RWPE1 (cell line): Measurements from ENCODE around the gene IQGAP2.

Source experiments
- CTCF ChIA-PET: fragments of 350-600 bp; sonication (Branson Sonifier 250); formaldehyde crosslinking; extraction: SDS; loops from one replicate; lab custom pipeline; 2021; lab: Yijun Ruan, JAX
- POLR2A ChIA-PET: fragments of 400-600 bp; formaldehyde crosslinking; extraction: SDS; loops from one replicate; lab custom pipeline; 2020; ENCODE audit warnings: antibody characterized with exemption; ENCODE audit not compliant: low non-redundant PET; lab: Yijun Ruan, JAX
- DNase-seq: peaks from one replicate; pipeline ENCODE4 v3.0.0; 2012; ENCODE audit warnings: low spot score
- H3K27ac ChIP-seq: fragments of 450-650 bp; 2 replicates; pipeline ENCODE4 v1.5.1; 2017
- CTCF ChIP-seq: fragments of 450-650 bp; conservative IDR thresholded peaks from 2 replicates; pipeline ENCODE4 v1.5.1; 2017; ENCODE audit warnings: low read depth, mild to moderate bottlenecking

The IQGAP2 gene

DNA sequence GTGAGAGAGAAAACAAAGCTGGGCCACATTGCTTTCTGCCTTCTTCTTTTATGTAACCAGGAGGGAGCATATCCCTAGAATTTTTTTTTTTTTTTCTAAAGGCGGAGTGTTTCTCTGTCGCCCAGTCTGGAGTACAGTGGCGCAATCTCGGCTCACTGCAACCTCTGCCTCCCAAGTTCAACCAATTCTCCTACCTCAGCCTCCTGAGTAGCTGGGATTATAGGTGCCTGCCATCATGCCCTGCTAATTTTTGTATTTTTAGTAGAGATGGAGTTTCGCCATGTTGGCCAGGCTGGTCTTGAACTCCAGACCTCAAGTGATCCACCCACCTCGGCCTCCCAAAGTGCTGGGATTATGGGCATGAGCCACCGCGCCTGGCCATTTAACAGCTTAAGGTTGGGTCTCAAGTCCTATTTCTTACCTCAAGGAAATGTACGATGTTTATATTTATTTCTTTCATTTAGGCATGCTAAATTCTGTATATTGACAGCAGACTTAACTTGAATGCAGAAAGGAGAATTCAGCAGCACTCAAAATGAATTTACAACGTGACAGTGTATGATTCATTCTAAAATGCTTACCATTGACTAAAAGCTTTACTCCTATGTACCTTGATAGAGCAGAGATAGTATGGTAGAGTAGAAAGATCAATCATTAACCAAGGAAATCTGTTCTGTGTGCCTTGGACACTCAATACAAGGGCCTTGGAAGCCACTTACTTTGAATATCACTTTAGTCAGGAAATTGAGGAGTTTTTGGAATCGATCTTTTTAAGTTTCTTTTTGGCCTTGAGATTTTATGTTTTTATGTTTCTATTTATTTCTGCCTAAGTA is 119.2 kb downstream of the IQGAP2 start:
- no peak for TF ChIP-seq CTCF
- DNase-seq = no peak
- ChIA-PET CTCF (no interaction called here), POLR2A (no interaction called here)
- no peak overlapping the region for H3K27ac ChIP-seq

GRCh38 chr5:76524101-76524835 is 121.2 kb downstream of the IQGAP2 start:
- CTCF ChIA-PET = no interaction called here
- no peak overlapping the region for H3K27ac ChIP-seq
- TF ChIP-seq CTCF = no peak
- POLR2A ChIA-PET = no interaction called here
- DNase-seq = no peak

DNA sequence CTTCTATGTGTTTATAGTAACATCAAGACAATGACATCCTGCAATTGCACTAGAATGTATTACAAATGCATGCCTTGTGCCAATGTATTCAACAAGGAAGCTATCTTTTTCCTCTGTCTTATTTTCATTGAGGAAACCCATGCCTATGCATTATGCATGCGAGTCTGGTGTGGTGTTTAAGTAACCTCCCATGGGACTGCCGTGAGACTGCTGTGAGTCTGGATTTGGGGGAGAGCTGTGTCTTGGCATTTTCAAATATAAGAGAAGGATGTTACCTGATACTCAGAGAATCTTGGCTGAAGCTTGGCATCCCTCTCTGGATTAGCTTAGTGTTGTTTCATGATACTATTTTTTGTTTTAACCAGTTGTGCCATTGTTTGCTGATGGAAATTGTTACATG is 121.8 kb downstream of the IQGAP2 start:
- no peak for DNase-seq
- H3K27ac ChIP-seq = no peak overlapping the region
- ChIA-PET POLR2A (no interaction called here), CTCF (interaction anchor here (0.6 kb wide), 1 partner anchor 82 kb away, joined by 3 read pairs; no protein-coding TSS in a partner anchor)
- TF ChIP-seq CTCF = no peak

DNA sequence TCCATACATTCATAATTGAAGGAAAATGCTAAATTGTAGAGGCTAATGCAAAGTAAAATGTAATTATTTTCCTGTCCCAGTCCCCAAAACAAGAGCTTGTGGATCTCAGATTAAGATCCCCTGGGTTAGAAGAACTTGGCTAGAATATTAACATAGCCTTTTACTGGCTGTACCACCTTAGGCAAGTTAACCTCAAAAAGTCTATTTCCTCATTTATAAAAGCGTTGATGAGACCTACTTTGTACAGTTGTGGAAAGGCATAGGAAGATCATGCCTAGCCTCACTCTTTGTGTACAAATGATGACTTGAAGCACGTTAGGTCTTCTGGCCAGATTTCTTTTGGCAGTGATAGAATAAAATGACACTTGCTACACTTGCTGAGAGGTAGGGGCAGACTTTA is 122.9 kb downstream of the IQGAP2 start:
- no peak for DNase-seq
- no peak overlapping the region for H3K27ac ChIP-seq
- POLR2A ChIA-PET = no interaction called here
- CTCF ChIA-PET = no interaction called here
- no peak for TF ChIP-seq CTCF

DNA sequence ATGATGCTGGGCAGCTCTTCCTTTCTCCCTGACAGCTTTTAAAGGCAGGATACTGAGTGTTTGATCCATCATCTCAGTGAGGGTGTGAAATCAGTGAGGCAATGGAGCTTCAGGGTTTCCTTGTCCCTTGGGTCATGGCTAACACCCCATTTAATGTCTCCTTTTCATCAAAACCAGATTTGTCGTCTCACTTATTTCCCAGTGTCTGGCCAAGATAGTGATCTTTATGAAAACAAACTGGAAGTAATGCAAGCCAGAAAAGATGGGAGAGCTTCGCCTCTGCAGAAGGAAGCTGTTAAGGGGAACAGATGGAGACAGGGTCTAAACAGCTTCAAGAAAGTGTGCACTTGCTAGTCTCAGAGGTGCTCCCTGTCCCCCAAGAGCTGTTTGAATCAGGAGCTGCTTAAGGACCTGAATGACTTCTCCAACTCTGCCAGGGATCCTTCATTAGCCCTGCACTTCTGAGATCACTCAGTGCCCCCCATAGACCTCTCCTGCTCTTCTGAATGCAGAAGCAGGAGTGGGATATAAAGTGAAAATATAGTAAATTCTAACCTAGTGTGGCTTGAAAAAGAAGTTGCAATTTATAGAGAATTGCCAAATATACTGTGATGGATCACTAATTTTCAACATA is 124.0 kb downstream of the IQGAP2 start:
- DNase-seq = no peak
- ChIA-PET POLR2A (no interaction called here), CTCF (no interaction called here)
- no peak overlapping the region for H3K27ac ChIP-seq
- no peak for TF ChIP-seq CTCF

DNA sequence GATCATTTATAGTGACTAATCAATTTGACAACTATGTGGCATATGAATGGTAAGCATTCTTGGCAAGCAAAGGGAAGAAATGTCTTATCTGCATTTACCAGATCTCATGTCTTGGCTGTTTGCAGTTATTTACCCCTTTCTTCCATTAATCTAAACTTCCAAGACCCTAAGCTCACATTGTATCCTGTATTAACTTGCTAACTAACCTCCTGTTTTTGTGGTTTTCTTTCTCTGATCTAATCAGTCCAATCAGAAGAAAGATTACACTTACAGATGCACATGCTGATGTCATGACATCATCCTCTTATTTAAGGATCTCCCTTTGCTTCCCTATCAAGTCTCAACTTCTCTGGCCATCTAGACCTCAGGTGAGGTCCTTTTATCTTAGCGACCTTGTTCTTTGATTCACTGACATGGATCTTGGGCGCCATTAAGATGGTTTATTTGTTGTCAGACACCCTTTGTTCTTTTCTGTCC is 124.6 kb downstream of the IQGAP2 start:
- H3K27ac ChIP-seq = no peak overlapping the region
- TF ChIP-seq CTCF = no peak
- ChIA-PET CTCF (no interaction called here), POLR2A (no interaction called here)
- DNase-seq = peak; percentile 53
